Hematopoietic multipotent progenitor cell treated with erythropoietin and hydrocortisone succinate and interleukin-3 and kit ligand, for 4 days (in vitro differentiated cells): ENCODE measurements around the gene ADAM10.

ENCODE experiments used
- DNase-seq: peaks from one replicate; pipeline ENCODE4 v3.0.0-alpha.2; 2015

Gene ADAM10

DNA sequence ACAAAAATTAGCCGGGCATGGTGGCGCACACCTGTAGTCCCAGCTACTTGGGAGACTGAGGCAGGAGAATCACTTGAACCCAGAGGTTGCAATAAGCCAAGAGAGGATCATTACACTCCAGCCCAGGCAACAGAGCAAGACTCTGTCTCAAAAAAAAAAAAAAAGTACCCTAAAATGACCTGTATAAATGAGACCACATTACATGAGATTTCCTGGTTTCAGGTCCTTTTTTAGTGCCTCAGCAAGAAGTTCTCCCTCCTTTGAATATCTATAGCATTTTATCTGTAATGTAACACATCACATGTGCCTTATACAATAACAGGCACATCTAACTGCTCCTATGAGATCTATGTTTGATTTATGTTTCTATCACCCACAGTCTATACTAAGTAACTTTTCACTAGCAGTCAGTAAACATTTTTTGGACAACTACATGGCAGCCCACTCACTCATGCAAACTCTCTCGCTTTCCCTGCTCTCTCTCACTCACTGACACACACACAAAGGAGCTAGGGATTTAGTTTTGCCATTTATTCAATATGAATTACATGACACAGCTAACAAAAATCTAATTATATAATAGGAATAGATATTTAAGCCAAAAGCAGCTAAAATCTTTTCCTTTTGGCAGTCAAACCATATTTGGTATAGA, 34.1 kb downstream of the ADAM10 start:
- no peak for DNase-seq

DNA sequence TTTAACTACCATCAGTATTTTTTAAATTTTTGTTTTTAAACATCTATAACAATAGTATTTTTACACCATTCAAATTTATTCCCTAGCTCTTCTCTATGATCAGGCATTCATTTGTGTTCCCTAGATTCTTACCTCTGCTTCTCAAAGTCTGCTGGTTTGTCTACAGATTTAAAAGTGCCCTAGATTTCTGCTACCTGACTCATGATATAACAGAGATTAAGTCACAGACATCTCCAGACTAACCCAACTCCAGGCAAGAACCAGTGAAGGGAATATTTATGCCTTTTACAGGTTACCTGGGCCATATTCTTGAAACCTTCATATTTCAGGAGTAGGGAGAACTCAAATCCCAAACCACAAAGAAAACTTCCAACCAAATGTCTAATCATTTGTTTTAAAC, 38.8 kb downstream of the ADAM10 start:
- DNase-seq = no peak

DNA sequence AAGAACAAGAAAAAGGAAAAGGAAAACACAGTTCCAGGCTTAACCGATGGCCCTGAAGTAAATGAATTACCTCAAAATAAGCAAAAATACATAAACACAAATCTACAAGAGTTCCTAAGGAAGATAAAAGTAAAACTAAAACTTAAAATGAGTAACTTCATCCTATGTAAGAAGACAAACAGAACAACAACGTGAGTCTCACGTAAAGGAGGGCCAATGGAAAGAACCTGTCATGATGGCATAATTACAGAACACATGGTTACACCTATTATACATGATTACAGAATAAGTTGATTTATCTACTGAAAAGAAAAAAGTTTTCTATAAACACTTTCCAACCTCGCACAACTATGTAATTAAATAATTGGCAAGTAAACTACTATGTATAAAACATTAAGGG, 42.1 kb downstream of the ADAM10 start:
- DNase-seq = no peak

DNA sequence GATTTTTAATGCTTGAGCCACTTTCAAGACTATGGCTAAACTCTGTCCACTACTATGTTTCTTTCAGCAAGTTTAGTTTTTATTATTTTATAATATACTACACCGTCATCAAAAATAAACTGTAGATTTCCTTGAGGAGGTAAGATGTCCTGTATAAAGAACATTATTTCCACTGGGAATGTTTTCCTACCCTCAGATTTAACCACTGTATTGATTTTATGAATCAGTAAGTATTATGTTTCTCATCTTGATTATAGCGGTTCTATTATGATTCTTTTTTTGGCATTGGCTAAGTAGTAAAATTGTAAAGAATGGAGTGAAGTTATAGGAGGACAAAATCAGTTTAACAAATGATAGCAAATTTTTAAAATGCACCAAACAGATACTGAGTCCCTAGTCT, 44.4 kb downstream of the ADAM10 start:
- DNase-seq = no peak

DNA sequence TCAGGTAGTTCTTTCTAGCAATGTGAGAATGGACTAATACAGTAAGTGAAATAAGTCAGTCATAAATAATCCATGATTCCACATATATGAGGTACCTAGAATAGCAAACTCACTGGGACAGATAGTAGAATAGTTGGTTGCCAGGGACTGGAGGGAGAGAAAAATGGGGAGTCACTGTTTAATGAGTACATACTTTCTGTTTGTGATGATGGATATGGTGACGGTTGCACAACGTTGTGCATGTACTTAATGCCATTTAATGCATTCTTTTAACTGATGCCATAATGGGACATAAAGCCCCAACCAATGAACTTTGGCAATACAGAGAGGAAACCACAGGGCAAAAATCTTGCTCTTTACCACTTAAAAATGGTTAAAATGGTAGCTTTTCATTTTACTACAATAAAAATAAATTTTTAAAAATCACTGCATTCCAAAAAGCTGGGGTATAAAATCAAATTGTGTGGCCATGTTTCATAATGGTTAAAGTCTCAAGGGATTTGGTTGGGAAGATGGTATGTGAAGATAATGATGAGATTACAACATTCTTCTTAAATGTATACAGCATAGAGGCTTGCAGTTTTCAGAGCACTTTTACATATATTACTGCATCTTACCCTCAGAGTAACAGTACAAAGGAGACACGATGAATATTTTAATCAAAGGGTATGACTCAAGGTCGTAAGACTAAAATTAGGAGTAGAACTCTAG, 45.2 kb downstream of the ADAM10 start:
- no peak for DNase-seq

DNA sequence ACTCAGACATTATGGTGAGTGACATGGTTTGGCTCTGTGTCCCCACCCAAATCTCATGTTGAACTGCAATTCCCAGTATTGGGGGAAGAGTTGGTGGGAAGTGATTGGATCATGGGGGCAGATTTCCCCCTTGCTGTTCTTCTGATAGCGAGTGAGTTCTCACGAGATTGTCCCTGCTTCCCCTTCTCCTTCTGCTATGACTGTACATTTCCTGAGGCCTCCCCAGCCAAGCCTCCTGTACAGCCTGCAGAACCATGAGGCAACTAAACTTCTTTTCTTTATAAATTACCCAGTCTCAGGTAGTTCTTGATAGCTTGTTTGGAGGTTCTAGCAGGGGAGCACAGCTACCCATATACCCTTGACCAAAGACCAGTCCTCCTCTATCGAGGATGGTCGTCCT, 45.9 kb downstream of the ADAM10 start:
- DNase-seq = no peak

DNA sequence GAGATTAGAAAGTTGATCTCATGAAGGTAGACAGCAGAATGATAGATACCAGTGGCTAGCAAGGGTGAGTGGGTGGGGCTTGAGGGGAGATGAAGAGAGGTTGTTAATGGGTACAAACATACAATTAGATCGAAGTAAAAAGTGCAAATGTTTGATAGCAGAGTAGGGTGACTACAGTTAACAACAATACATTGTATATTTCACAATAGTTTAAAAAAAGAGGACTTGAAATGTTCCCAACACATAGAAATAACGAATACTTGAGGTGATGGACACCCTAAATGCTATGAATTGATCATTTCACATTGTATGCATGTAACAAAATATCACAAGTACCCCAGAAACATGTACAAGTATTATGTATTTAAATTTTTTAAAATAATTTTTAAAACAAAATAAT, 47.3 kb downstream of the ADAM10 start:
- DNase-seq = no peak

DNA sequence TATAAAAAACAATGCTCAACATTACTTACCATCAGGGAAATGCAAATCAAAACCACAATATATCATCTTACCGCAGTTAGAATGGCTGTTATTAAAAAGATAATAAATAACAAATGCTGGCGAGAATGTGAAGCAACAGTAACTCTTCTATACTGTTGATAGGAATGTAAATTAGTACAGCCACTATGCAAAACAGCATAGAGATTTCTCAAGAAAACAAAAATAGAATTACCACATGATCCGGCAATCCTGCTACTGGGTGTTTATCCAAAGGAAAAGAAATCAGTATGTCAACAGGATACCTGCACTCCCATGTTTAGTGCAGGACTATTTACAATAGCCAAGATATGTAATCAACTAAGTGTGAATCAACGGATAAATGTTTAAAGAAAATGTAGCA, 48.1 kb downstream of the ADAM10 start:
- no peak for DNase-seq

DNA sequence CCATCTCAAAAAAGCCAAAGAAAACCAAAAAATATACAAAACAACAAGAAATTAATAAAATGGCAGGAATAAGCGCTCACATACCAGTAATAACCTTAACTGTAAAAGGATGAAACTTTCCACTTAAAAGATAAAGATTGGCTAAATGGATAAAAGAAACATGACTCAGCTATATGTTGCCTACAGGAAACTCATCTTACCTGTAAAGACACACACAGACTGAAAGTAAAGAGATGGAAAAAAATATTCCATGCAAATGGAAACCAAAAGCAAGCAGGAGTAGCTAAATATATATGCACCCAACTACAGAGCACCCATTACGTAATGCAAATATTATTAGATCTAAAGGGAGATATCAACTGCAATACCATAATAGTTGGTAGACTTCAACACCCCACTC, 49.7 kb downstream of the ADAM10 start:
- DNase-seq = no peak

DNA sequence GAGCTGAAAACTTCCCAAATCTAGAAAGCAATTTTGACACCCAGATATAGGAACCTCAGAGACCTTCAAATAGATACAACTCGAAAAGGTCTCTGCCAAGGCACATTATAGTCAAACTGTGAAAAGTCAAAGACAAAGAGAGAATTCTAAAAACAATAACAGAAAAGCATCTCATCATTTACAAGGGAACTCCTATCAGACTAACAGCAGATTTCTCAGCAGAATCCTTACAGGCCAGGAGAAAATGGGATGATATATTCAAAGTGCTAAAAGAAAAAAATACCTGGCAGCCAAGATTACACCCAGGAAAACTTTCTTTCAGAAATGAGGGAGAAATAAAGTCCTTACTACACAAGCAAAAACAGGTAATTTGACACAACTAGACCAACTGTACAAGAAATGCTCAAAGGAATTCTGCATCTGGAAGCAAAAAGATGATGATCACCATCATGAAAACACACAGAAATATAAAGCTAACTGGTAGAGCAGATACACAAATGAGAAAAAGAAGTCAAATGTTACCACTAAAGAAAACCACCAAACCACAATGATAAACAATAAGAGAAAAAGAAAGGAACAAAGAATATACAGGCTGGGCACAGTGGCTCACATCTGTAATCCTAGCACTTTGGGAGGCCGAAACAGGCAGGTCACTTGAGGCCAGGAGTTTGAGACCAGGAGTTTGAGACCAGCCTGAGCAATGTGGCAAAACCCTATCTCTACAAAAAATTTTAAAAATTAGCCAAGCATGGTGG, 50.4 kb downstream of the ADAM10 start:
- peak; percentile 67 for DNase-seq

DNA sequence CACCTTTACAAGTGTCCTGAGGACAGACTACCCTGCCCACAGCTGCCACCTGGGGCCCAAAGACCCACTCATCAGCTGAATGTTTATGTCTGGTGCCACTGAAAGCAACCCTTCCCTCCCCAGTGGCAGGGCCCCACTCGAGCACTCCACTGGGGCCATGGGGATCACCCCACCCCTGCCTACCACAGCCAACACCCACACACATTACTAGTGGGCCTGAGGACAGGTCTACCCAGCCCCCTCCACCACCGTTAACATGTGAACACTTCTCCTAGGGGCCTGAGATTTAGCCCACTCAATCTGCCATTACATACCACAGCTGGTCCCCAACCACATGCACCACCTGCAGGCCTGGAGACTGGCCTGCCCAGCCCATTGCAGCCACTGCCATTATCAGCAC, 52.3 kb downstream of the ADAM10 start:
- DNase-seq = peak; percentile 41

DNA sequence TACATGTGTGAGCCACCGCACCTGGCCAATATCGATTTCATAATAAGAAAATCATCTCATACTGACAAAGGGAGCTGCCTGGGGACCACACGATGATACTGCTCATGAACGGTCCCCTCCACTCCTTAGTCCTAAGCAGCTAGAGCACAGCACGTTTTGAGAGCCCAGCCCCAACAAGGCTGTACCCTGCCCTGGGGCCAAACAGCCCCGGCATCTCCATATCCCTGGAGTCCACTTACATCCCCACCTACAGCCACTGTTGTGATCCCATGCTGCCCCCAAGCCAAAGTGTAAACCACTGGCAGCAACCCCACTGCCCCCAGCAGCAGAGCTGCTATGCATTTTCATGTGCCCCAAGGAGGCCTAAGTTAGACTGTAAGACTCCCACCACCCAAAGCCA, 52.8 kb downstream of the ADAM10 start:
- no peak for DNase-seq

DNA sequence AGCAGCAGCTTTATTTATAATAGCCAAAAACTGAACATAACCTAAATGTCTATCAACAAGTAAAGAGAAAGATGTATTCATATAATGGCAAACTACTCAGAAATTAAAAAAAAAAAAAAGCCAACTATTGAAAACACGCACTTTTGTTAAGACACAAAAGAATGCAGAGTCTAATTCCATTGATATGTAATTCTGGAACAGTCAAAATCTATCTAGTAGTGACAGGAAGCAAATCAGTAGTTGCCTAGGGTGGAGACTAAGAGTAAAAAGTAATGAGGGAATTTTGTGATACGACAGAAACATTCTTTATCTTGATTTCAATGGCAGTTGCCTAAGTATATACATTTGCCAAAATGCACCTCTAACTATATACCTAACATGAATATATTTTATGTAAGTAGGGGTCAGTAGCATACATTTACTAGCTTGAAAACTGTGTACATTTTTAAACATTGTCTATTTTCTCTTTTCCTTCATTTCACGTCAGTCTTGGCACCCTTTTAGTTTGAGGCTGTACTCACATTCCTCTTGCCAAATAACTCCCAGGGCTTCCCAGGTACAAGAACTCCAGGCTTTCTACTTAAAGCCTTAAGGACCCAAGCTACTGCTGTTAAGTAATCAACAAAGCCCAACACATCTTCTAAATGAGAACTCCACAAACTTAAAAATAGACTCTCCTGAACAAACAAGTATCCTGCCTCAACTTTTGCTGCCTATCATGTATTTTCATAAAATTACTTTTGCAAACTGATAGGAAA, 54.7 kb downstream of the ADAM10 start:
- no peak for DNase-seq

DNA sequence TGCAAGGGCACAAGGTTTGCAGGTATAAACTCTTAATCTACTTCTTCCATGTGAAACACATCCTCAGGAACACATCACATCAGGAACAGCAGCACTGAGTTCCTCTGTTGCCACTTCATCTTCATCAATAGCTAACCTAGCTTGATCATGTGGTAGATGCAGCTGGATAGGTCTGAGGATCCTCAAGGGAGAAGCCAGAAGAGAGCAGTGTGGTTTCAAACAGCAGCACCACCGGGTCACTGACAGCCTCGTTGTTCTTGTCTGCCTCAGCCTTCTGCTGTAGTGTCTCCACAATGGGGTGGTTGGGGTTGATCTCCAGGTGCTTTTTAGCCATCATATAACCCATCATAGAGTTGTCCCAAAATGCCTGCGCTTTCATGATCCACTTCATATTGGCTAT, 58.8 kb downstream of the ADAM10 start:
- DNase-seq = no peak

DNA sequence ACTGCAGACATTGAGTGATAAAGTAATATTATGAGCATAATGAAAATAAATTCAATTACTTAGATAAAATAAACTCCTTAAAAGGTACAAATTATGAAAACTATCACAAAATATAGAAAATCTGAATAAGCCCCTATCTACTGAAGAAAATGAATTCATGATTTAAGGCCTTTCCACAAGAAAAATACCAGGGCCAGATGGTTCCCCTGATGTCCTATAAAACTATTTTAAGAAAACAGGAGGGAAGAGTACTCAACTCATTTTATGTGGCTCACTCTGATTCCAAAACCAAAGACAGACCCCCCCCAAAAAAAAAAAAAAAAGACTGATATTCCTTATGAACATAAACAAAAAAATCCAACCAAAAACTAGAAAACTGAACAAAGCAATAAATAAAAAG, 59.9 kb downstream of the ADAM10 start:
- no peak for DNase-seq

DNA sequence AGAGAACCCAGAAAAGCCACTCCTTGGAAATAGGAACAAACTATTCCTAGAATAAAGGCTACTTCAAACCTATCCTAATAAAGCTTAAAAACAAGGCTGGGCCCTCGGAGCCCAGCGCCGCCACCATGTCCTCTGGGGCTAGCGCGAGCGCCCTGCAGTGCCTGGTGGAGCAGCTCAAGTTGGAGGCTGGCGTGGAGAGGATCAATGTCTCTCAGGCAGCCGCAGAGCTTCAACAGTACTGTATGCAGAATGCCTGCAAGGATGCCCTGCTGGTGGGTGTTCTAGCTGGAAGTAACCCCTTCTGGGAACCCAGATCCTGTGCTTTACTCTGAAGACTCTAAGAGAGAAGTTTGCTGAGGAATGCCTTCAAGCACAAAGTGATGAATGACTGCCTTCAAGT, 63.2 kb downstream of the ADAM10 start:
- DNase-seq = no peak

DNA sequence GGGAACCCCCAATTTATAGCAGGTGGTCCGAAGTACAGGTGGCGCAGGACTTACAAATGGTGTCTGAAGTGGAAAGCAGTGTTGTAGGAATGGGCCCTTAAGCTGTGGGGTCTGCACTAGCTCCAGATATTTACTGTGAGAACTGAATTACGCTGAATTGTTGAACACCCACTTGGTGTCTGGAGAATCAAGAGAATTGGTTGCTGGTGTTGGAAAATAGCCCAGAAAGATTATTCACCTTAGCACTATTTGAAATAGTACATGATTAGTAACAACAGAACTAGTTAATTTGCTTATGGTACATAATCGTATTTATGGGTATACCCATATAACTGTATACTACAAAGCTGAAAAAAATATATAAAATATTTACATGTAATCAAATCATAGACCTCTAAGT, 64.8 kb downstream of the ADAM10 start:
- no peak for DNase-seq

DNA sequence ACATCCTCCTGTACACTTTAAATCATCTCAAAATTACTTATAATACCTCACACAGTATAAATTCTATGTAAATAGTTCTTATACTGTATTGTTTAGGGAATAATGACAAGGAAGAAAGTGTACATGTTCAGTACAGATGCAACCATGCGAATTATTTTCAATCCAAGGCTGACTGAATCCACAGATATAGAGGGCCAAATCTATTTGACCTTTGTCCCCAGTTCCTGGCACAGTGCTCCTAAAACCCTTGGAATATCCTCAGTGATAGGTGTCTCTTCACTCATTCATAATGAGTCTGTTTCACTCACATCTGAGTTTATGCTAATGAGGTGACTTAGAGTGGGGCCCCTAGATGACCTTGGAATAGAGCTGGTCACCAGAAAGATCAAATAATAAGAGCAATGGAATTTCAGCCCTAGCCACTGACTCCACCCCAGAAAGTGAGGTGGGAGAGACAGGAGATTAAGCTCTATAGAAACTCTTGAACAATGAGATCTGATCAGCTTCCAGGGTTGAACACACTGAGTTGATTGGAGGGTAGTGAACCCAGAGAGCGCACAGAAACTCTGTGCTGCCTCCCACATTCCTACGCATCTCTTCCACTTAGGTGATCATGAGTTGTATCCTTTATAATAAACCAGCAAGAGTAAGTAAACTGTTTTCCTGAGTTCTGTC, 65.3 kb downstream of the ADAM10 start:
- no peak for DNase-seq

DNA sequence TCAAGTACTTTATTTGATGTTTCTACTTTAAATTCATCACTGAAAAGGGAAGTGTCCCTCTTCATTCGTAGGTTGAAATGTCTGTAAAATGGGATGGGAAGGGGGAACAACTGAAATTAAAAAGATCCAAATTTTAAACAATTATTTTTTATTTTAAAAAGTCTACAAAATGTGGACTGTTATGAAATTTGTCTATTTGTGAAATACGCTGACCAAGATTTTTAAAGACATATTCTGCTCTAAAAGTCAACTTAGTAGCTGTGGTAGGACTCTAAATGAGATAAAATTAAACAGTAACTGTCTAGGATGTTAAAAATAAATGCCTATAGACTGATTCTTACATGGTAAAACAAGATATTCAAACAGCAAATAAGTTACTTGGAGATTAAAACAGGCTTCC, 67.3 kb downstream of the ADAM10 start:
- DNase-seq = peak; percentile 41

DNA sequence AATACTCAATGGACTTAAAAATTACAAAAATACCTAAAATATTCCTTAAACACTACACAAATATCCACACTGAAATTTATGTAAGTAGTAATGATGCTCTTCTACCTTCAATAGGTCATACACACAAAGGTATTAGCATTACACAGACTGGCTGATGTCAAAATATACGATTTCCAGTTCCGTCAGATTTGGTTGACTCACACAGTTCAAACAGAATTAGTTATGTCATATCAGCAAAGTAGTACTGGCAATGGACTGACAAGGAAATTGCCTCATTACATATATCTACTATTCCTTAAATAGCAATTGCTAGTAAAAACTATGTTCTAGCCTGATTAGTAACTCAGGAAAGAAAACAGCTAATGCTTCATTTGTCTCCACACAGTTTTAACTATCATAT, 70.8 kb downstream of the ADAM10 start:
- no peak for DNase-seq

DNA sequence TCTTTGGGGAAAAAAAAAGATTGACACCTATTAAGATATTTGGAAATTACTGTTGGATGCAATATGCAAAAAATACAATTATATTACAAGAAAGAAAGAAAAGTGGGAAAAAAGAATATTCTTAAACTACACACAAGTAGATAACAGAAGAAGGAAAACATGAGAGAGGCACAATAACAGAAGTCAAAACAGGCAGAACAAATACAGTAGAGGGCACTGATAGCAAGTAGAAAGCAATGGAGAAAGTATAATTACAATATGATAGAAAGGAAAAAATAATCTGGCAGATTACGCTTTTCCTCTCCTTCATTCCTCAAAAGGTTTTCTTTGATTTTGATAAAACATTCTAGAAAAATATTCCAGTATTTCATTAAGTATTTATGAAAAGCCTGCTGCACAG, 72.1 kb downstream of the ADAM10 start:
- no peak for DNase-seq

DNA sequence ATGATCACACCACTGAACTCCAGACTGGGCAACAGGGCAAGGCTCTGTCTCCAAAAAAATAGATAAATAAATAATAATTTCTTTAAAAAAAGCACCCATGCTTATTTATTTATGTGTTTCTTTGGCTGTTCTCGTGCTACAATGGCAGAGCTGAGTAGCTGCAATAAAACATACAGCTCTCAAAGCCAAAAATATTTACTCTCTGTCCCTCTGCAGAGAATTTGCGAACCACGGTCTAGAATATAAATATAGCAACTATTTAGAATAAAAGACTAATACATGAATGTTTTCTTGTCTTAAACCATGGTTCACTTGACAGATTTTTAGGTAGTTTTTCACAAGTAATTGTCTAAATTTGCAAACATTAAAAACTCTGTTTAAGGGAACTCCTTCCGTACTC, 72.7 kb downstream of the ADAM10 start:
- DNase-seq = no peak

DNA sequence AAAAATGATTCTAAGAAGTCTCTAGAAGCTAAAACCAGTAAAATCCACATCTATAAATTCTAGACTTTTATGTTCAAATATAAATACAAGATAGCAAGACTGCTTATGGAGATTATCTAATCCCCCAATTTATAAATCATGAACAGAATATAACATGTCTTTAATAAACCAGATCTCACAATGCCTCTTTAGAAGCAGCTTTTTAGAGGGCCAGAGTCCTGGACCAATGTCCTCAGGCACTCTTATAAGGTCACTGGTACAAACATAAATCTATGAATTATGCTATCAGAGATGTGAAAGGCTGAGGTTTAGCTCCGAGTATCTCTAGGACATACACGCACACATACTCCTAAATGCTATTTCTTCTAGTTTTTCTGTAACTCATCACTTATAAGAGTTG, 78.3 kb downstream of the ADAM10 start:
- DNase-seq = no peak
